ENCODE data around the gene CNTN6.

GRCh38 chr3:1139071-1139470 lies 46.2 kb downstream of the CNTN6 start:
- TF ChIP-seq POLR2A (IDR thresholded peaks at IDR 0.05; ENCODE audit: low read depth, low read length), result no peak
- TF ChIP-seq CTCF (conservative IDR thresholded peaks at IDR 0.05; ENCODE audit: low read depth, low read length), result no peak
- no peak for TF ChIP-seq MXI1 (IDR thresholded peaks at IDR 0.05; ENCODE audit: borderline replicate concordance, low read depth, low read length)
- TF ChIP-seq MAFK (IDR thresholded peaks at IDR 0.05; ENCODE audit: low read depth, low read length), result no peak
- no peak for TF ChIP-seq MAZ (IDR thresholded peaks at IDR 0.05; ENCODE audit: borderline replicate concordance, low read depth, low read length)
